Mucosa of rectum (tissue), 2 donors: ENCODE data around the gene YPEL2.
"Not testable (repeated sequence)": the region's sequence is repeated elsewhere in the genome, so short reads cannot be mapped to it uniquely, and the experiment has no call there.

ENCODE experiments used
- H3K27ac ChIP-seq, 2 donors: one replicate each; pipeline ENCODE4 v1.7.0; 2013; ENCODE audit warnings: inconsistent platforms in 2 of 2, low read depth in 2 of 2, low read length in 2 of 2
- H3K27me3 ChIP-seq, 2 donors: one replicate each; pipeline ENCODE4 v1.7.0; 2013; ENCODE audit warnings: low read length in 2 of 2; ENCODE audit not compliant: control insufficient read depth in 2 of 2, insufficient read depth in 2 of 2
- H3K36me3 ChIP-seq, 2 donors: one replicate each; pipeline ENCODE4 v1.7.0; 2013; ENCODE audit warnings: low read length in 2 of 2; ENCODE audit not compliant: control insufficient read depth in 2 of 2, insufficient read depth in 2 of 2
- H3K4me1 ChIP-seq, 2 donors: one replicate each; pipeline ENCODE4 v1.7.0; 2013; ENCODE audit warnings: low read length in 2 of 2, mild to moderate bottlenecking in 1 of 2; ENCODE audit not compliant: control insufficient read depth in 2 of 2, insufficient read depth in 2 of 2
- H3K4me3 ChIP-seq, 2 donors: one replicate each; pipeline ENCODE4 v1.7.0; 2013; ENCODE audit warnings: low read length in 2 of 2
- H3K9ac ChIP-seq, 2 donors: one replicate each; pipeline ENCODE4 v1.7.0; 2013; ENCODE audit warnings: low read length in 2 of 2, low read depth in 1 of 2, mild to moderate bottlenecking in 1 of 2
- H3K9me3 ChIP-seq, 2 donors: one replicate each; pipeline ENCODE4 v1.7.0; 2013; ENCODE audit warnings: low read length in 2 of 2; ENCODE audit not compliant: control insufficient read depth in 2 of 2
- donor health status: healthy.
- donor health status: Normal muscosa, but diverticular disease.

The YPEL2 gene

GRCh38 chr17:59405944-59406705 lies 74.7 kb downstream of the YPEL2 start:
- Histone ChIP-seq H3K27ac (no peak overlapping the region), H3K4me1 (peaks cover 0 to 2% of the 10 kb centered on the region in 2 donors), H3K9me3 (no peaks in the 10 kb centered on the region), H3K36me3 (peaks cover 0 to 4% of the 10 kb centered on the region in 2 donors), H3K4me3 (no peak overlapping the region), H3K27me3 (no peaks in the 10 kb centered on the region), H3K9ac (no peak overlapping the region)

- Histone ChIP-seq H3K4me1 (peaks cover 0 to 2% of the 10 kb centered on the region in 2 donors), H3K36me3 (peaks cover 0 to 1% of the 10 kb centered on the region in 2 donors), H3K27ac (no peak overlapping the region), H3K9me3 (no peaks in the 10 kb centered on the region), H3K9ac (no peak overlapping the region), H3K27me3 (no peaks in the 10 kb centered on the region), H3K4me3 (no peak overlapping the region)
Measured at GRCh38 chr17:59406808-59407381, 75.4 kb downstream of the YPEL2 start.

GRCh38 chr17:59409336-59410048 lies 78.0 kb downstream of the YPEL2 start:
- H3K4me3 ChIP-seq: no peak overlapping the region
- no peaks in the 10 kb centered on the region for H3K27me3 ChIP-seq
- H3K9me3 ChIP-seq: no peaks in the 10 kb centered on the region
- no peaks in the 10 kb centered on the region for H3K36me3 ChIP-seq
- no peak overlapping the region for H3K9ac ChIP-seq
- no peak overlapping the region for H3K27ac ChIP-seq
- peaks cover 0 to 2% of the 10 kb centered on the region in 2 donors for H3K4me1 ChIP-seq

GRCh38 chr17:59410049-59410437 lies 78.6 kb downstream of the YPEL2 start:
- Histone ChIP-seq H3K4me3 (no peak overlapping the region), H3K9ac (no peak overlapping the region), H3K36me3 (no peaks in the 10 kb centered on the region), H3K27ac (no peak overlapping the region), H3K4me1 (peaks cover 0 to 2% of the 10 kb centered on the region in 2 donors), H3K9me3 (no peaks in the 10 kb centered on the region), H3K27me3 (no peaks in the 10 kb centered on the region)

- not testable (repeated sequence) for H3K4me3 ChIP-seq, H3K9ac ChIP-seq, H3K27me3 ChIP-seq, H3K9me3 ChIP-seq, H3K4me1 ChIP-seq, H3K36me3 ChIP-seq, H3K27ac ChIP-seq
Measured at GRCh38 chr17:59412431-59412830, 81.0 kb downstream of the YPEL2 start.

DNA sequence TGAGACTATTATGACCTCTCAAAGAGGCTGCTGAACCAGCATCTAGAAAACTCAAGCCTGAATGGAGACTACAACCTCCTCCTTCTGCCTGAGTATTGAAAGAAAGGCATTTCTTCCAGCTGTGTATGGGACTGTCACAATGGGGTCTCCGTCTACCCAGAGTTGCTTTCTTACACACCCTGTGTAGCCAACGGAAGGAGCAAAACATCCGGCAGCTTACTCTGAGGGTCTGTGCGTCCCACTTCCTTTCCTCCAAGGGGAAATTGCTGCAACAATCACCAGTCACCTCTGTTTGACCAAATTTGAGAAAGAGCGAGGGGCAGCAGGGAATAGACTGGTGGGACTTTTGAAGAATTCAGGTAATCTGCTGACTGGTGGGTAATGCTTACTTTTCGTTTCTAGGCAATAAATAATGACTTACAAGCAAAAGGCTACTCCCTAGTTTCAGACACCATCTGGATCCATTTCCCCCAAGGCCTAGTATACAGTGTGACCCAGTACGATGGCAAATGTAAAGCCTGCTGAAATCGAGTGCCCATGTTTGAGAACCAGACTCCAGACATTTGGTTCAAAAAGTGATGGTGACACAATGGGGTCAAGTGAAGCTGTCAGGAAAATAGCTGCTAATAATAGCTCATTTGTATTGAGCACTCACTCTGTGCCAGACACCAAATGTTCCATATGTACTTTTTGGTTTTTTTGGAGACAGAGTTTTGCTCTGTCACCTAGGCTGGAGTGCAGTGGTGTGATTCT lies 81.7 kb downstream of the YPEL2 start:
- Histone ChIP-seq H3K9me3 (no peaks in the 10 kb centered on the region), H3K27me3 (no peaks in the 10 kb centered on the region), H3K9ac (no peak overlapping the region), H3K27ac (no peak overlapping the region), H3K4me1 (no peaks in the 10 kb centered on the region), H3K4me3 (no peak overlapping the region), H3K36me3 (no peaks in the 10 kb centered on the region)

GRCh38 chr17:59415397-59415796 lies 83.9 kb downstream of the YPEL2 start:
- Histone ChIP-seq H3K4me3 (no peak overlapping the region), H3K4me1 (no peaks in the 10 kb centered on the region), H3K27ac (no peak overlapping the region), H3K9ac (no peak overlapping the region), H3K9me3 (no peaks in the 10 kb centered on the region), H3K36me3 (no peaks in the 10 kb centered on the region), H3K27me3 (no peaks in the 10 kb centered on the region)

DNA sequence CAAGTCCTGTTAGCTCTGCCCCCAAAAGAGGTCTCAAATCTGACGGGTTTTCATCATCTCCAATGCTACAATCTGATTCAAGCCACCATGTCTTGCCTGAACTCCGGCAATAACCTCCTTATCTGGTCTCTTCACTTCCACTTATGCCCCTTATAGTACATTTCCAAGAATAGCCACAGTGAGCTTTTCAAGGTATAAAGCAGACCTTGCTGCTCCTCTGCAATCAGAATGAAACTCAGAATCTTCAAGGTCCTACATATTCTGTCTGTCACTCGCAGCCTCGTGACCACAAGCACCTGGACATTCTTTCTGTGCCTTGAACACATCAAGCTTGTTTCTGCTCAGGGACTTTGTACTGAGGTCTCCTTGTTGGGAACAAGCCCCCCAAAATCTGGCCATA lies 84.7 kb downstream of the YPEL2 start:
- H3K4me3 ChIP-seq: no peak overlapping the region
- H3K36me3 ChIP-seq: no peaks in the 10 kb centered on the region
- no peaks in the 10 kb centered on the region for H3K27me3 ChIP-seq
- H3K9ac ChIP-seq: no peak overlapping the region
- H3K27ac ChIP-seq: no peak overlapping the region
- H3K4me1 ChIP-seq: no peaks in the 10 kb centered on the region
- no peaks in the 10 kb centered on the region for H3K9me3 ChIP-seq

DNA sequence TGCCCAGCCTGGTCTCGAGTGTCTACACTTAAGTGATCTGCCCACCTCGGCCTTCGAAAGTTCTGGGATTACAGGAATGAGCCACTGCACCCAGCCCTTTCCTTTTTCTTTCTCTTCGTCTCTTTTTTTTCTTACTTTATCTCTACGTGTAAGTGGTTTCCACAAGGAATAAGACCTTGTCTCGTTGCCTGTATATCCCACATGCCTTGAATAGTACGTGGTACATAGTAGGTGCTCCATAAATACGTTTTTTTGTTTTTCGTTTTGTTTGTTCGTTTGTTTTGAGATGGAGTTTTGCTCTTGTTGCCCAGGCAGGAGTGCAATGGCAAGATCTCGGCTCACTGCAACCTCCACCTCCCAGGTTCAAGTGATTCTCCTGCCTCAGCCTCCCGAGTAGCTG lies 86.0 kb downstream of the YPEL2 start:
- H3K27me3 ChIP-seq: no peaks in the 10 kb centered on the region
- no peak overlapping the region for H3K27ac ChIP-seq
- no peaks in the 10 kb centered on the region for H3K9me3 ChIP-seq
- H3K4me1 ChIP-seq: no peaks in the 10 kb centered on the region
- no peaks in the 10 kb centered on the region for H3K36me3 ChIP-seq
- H3K9ac ChIP-seq: no peak overlapping the region
- H3K4me3 ChIP-seq: no peak overlapping the region

DNA sequence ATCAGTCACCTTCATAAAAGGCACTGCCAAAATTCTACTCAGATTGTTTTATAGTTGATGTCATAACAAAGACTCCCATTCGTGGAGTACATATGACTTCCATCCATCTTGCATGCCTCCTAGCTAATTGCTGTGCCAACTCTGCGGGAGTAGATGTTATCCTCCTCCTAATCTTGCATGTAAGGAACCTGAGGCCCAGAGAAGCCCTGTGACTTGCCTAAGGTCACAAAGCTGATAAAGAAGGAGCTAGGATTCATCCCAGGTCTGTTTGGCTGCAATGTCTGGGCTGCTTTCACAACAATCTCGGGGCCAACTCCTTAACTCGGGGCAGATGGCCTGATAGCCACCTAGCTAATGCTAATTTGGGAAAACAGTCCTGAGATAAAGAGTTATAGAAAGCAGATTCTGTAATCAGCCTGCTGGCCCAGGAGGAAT lies 87.3 kb downstream of the YPEL2 start:
- Histone ChIP-seq H3K27me3 (no peaks in the 10 kb centered on the region), H3K4me3 (no peak overlapping the region), H3K9ac (no peak overlapping the region), H3K27ac (no peak overlapping the region), H3K9me3 (no peaks in the 10 kb centered on the region), H3K36me3 (no peaks in the 10 kb centered on the region), H3K4me1 (no peaks in the 10 kb centered on the region)
